Smooth muscle cell (in vitro differentiated cells): ENCODE results near the gene HTT. TPM values are rescaled to one million over a fixed set of nuclear protein-coding genes. Genes with fewer than 3 reads are reported as not detected.

ENCODE experiments used
- DNase-seq: peaks from one replicate; lab custom pipeline; 2025; ENCODE audit not compliant: unreplicated experiment; lab: John Stamatoyannopoulos, UW
- H2AFZ ChIP-seq: fragments of 200-600 bp; sonication (generic); 2 replicates; pipeline ENCODE4 v1.6.0; 2016; ENCODE audit warnings: antibody characterized with exemption, low read depth, mild to moderate bottlenecking
- H3F3A ChIP-seq: fragments of 200-600 bp; sonication (generic); 2 replicates; pipeline ENCODE4 v1.6.0; 2017; ENCODE audit warnings: antibody characterized with exemption, low read depth
- H3K27ac ChIP-seq: fragments of 200-600 bp; sonication (generic); 2 replicates; pipeline ENCODE4 v1.5.1; 2016; ENCODE audit warnings: low read depth, mild to moderate bottlenecking
- H3K27me3 ChIP-seq: fragments of 200-600 bp; sonication (generic); 2 replicates; pipeline ENCODE4 v1.6.1; 2016; ENCODE audit warnings: low read depth, mild to moderate bottlenecking
- H3K36me3 ChIP-seq: fragments of 200-600 bp; sonication (generic); 2 replicates; pipeline ENCODE4 v1.5.1; 2016; ENCODE audit warnings: low read depth
- H3K4me1 ChIP-seq: fragments of 200-600 bp; sonication (generic); 2 replicates; pipeline ENCODE4 v1.5.1; 2016; ENCODE audit warnings: low read depth
- H3K4me2 ChIP-seq: fragments of 200-600 bp; sonication (generic); 2 replicates; pipeline ENCODE4 v1.6.0; 2016; ENCODE audit warnings: mild to moderate bottlenecking
- H3K4me3 ChIP-seq: fragments of 200-600 bp; sonication (generic); 2 replicates; pipeline ENCODE4 v1.5.1; 2016; ENCODE audit warnings: mild to moderate bottlenecking
- H3K79me2 ChIP-seq: fragments of 200-600 bp; sonication (generic); 2 replicates; pipeline ENCODE4 v1.6.0; 2016; ENCODE audit warnings: low read depth, mild to moderate bottlenecking
- H3K9ac ChIP-seq: fragments of 200-600 bp; sonication (generic); 2 replicates; pipeline ENCODE4 v1.6.0; 2016; ENCODE audit warnings: low read depth
- H3K9me3 ChIP-seq: fragments of 200-600 bp; sonication (generic); replicated peaks from 2 replicates; pipeline ENCODE4 v1.5.1; 2016; ENCODE audit warnings: low read depth
- H4K20me1 ChIP-seq: fragments of 200-600 bp; sonication (generic); 2 replicates; pipeline ENCODE4 v1.6.0; 2016; ENCODE audit warnings: low read depth
- WGBS: methylation state at CpG from one replicate; pipeline ENCODE4 v1.1.7; 2016; ENCODE audit warnings: low lambda C conversion rate; 5-methylcytosine and 5-hydroxymethylcytosine counted together
- polyA plus RNA-seq: library from polyadenylated mRNA; unstranded; fragments of >200 nt; fragmentation: Nextera tagmentation; extraction: Ambion mirVana; gene quantifications from 2 replicates; pipeline ENCODE4 v1.2.1, GENCODE V29; 2016
- total RNA-seq: library from RNA; depleted of rRNA; stranded (reverse); fragments of >200 nt; gene quantifications from 2 replicates; pipeline ENCODE4 v1.2.3, GENCODE V29; 2014
- TF ChIP-seq, protein P1 (sequence below): fragments of 200-600 bp; sonication (generic); IDR thresholded peaks from 2 replicates; pipeline ENCODE4 v1.5.1; 2017; ENCODE audit warnings: borderline replicate concordance, mild to moderate bottlenecking, antibody characterized with exemption; ENCODE audit not compliant: insufficient read depth, poor library complexity, severe bottlenecking

Gene HTT
- total and polyA plus RNA-seq, 2 experiments from 2014 or later: 7.1 to 16.4 TPM

DNA sequence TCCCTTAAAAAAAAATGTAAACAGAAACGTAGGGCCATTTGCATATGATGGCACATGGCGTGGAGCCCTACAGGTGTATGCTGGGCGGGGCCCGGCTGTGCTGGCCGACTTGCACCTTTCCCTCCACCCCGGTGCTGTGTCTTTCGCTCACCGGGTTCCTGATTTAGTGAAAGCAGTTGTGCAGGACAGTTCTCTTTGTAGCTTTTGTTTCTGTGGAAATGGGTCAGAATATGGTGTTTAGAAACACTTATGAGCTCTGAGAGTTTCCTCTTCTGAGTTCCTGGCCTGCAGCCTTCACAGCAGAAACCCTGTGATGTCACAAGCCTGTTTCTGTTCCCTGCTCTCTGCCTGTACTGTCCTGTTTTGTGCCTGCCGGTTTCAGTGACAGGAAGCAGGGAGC lies 152.0 kb downstream of the HTT start:
- TF ChIP-seq, protein P1, sequence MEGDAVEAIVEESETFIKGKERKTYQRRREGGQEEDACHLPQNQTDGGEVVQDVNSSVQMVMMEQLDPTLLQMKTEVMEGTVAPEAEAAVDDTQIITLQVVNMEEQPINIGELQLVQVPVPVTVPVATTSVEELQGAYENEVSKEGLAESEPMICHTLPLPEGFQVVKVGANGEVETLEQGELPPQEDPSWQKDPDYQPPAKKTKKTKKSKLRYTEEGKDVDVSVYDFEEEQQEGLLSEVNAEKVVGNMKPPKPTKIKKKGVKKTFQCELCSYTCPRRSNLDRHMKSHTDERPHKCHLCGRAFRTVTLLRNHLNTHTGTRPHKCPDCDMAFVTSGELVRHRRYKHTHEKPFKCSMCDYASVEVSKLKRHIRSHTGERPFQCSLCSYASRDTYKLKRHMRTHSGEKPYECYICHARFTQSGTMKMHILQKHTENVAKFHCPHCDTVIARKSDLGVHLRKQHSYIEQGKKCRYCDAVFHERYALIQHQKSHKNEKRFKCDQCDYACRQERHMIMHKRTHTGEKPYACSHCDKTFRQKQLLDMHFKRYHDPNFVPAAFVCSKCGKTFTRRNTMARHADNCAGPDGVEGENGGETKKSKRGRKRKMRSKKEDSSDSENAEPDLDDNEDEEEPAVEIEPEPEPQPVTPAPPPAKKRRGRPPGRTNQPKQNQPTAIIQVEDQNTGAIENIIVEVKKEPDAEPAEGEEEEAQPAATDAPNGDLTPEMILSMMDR: no peak
- no peak overlapping the region for H3K4me3 ChIP-seq
- no peak overlapping the region for H2AFZ ChIP-seq
- WGBS: 93% methylated on average over 9 of the region's 9 CpGs
- H3K9ac ChIP-seq: no peak overlapping the region
- H3K4me1 ChIP-seq: no peaks in the 10 kb centered on the region
- no peak overlapping the region for H3K27ac ChIP-seq
- no peaks in the 10 kb centered on the region for H4K20me1 ChIP-seq
- H3K9me3 ChIP-seq: no peaks in the 10 kb centered on the region
- no peaks in the 10 kb centered on the region for H3K27me3 ChIP-seq
- H3K36me3 ChIP-seq: peaks cover 3% of the 10 kb centered on the region
- H3K79me2 ChIP-seq: no peaks in the 10 kb centered on the region
- no peaks in the 10 kb centered on the region for H3F3A ChIP-seq
- no peak for DNase-seq
- no peak overlapping the region for H3K4me2 ChIP-seq

DNA sequence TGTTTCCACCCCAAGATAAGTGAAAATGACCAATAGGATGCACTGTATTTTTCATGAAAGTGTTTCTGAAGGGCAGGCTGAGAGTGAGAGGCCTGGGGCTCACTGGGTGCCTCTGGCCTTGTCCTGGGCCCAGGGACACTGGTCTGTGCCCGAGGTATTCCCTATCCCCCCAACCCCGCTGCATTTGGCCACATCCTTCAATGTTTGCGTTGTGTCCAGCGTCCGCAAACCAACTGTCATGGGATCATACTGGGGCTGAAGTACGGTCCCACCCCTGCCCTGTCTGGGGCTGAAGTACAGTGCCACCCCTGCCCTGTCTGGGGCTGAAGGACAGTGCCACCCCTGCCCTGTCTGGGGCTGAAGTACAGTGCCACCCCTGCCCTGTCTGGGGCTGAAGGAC lies 152.5 kb downstream of the HTT start:
- no peaks in the 10 kb centered on the region for H3F3A ChIP-seq
- no peaks in the 10 kb centered on the region for H3K9me3 ChIP-seq
- no peaks in the 10 kb centered on the region for H3K27me3 ChIP-seq
- H3K36me3 ChIP-seq: no peaks in the 10 kb centered on the region
- no peak overlapping the region for H3K4me2 ChIP-seq
- H2AFZ ChIP-seq: no peak overlapping the region
- H3K4me1 ChIP-seq: no peaks in the 10 kb centered on the region
- DNase-seq: no peak
- H3K9ac ChIP-seq: no peak overlapping the region
- H3K27ac ChIP-seq: no peak overlapping the region
- TF ChIP-seq, protein P1: no peak
- 100% methylated on average over 5 of the region's 6 CpGs for WGBS
- no peaks in the 10 kb centered on the region for H3K79me2 ChIP-seq
- no peaks in the 10 kb centered on the region for H4K20me1 ChIP-seq
- H3K4me3 ChIP-seq: no peak overlapping the region

DNA sequence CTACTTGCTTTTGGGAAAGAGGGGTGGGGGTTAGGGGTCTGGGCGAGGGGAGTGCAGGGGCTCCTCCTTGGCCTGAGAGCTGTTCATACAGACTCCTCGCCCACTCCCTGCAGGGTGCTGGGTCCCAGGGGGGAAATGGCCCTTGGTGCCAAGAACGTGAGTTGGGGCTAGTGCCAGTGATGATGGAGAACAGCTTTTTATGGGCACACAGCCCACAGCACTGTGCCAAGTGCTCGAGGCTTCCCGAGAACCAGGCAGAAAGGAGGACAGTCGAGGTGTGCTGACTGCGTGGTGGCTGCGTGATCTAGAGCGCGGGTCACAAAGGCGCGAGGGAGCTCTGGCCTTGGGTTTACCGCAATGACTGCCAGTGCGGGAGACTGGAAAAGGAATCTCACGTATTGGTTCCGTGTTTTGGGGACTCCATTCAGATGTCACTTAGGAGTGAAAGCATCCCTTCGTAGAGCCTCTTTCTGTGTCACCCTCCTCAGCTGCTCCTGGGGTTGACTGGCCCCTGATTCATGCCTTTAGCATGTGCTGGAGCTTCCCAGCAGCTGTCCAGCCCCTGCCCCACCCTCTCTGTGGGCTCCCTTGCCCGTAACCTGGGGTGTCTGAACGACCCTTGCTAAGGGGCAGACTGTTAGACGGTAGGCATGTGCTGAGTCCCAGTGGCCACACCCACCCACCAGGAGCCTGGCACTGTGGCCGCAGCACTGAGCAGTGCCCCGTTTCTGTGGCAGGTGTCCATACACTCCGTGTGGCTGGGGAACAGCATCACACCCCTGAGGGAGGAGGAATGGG lies 153.6 kb downstream of the HTT start:
- no peak overlapping the region for H3K9ac ChIP-seq
- WGBS: 95% methylated on average over 23 of the region's 23 CpGs
- no peaks in the 10 kb centered on the region for H3F3A ChIP-seq
- H2AFZ ChIP-seq: no peak overlapping the region
- no peaks in the 10 kb centered on the region for H3K9me3 ChIP-seq
- H4K20me1 ChIP-seq: no peaks in the 10 kb centered on the region
- no peaks in the 10 kb centered on the region for H3K79me2 ChIP-seq
- TF ChIP-seq, protein P1: no peak
- H3K27ac ChIP-seq: no peak overlapping the region
- no peak overlapping the region for H3K4me3 ChIP-seq
- DNase-seq: no peak
- H3K4me1 ChIP-seq: no peaks in the 10 kb centered on the region
- H3K27me3 ChIP-seq: no peaks in the 10 kb centered on the region
- H3K4me2 ChIP-seq: no peak overlapping the region
- no peaks in the 10 kb centered on the region for H3K36me3 ChIP-seq

DNA sequence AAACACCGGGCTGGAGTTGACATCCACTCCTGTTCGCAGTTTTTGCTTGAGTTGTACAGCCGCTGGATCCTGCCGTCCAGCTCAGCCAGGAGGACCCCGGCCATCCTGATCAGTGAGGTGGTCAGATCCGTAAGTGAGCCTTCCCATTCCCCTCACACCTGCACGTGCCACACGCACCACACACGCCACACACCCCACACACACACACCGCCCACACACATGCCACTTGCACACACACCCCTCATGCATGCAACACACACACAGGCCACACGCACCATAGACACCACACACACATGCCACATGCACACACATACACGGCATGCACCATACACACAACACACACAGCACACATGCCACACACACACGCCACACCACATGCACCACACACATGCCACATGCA lies 154.4 kb downstream of the HTT start:
- no peaks in the 10 kb centered on the region for H3K9me3 ChIP-seq
- no peaks in the 10 kb centered on the region for H3K36me3 ChIP-seq
- H3K27ac ChIP-seq: no peak overlapping the region
- DNase-seq: no peak
- no peaks in the 10 kb centered on the region for H3K79me2 ChIP-seq
- H4K20me1 ChIP-seq: no peaks in the 10 kb centered on the region
- no peaks in the 10 kb centered on the region for H3K27me3 ChIP-seq
- no peaks in the 10 kb centered on the region for H3K4me1 ChIP-seq
- no peak overlapping the region for H3K9ac ChIP-seq
- H3F3A ChIP-seq: no peaks in the 10 kb centered on the region
- H3K4me3 ChIP-seq: no peak overlapping the region
- WGBS: 99% methylated on average over 12 of the region's 13 CpGs
- H2AFZ ChIP-seq: no peak overlapping the region
- TF ChIP-seq, protein P1: no peak
- H3K4me2 ChIP-seq: no peak overlapping the region
